C4-2B (cell line): Measurements from ENCODE around the gene INMT.

Experiments
- H3K27ac ChIP-seq: fragments of 450-650 bp; 2 replicates; pipeline ENCODE4 v1.5.1; 2017
- ZFX ChIP-seq: fragments of 450-650 bp; IDR thresholded peaks from 2 replicates; pipeline ENCODE4 v1.6.1; 2017
- TF ChIP-seq, protein P1 (sequence below): fragments of 450-650 bp; conservative IDR thresholded peaks from 2 replicates; pipeline ENCODE4 v1.5.1; 2017; ENCODE audit warnings: mild to moderate bottlenecking

INMT gene

DNA sequence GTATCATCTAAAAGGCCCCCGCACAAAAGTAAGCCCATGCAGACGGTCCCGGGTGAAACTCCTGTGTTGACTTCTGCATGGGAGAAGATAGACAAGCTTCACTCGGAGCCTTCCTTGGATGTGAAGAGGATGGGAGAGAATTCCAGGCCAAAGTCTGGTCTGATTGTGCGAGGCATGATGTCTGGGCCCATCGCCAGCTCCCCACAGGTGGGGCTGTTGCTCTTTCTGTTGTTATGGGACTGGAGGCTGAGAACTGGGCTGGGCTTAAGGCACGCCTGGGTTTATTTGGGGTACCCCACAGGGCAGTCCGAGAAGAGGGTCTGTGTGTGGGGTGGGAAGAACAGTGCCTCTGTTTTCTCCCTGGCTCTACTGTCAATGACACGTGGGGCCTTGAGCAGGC lies 33.9 kb downstream of the INMT start:
- TF ChIP-seq ZFX = no peak
- TF ChIP-seq, protein P1, sequence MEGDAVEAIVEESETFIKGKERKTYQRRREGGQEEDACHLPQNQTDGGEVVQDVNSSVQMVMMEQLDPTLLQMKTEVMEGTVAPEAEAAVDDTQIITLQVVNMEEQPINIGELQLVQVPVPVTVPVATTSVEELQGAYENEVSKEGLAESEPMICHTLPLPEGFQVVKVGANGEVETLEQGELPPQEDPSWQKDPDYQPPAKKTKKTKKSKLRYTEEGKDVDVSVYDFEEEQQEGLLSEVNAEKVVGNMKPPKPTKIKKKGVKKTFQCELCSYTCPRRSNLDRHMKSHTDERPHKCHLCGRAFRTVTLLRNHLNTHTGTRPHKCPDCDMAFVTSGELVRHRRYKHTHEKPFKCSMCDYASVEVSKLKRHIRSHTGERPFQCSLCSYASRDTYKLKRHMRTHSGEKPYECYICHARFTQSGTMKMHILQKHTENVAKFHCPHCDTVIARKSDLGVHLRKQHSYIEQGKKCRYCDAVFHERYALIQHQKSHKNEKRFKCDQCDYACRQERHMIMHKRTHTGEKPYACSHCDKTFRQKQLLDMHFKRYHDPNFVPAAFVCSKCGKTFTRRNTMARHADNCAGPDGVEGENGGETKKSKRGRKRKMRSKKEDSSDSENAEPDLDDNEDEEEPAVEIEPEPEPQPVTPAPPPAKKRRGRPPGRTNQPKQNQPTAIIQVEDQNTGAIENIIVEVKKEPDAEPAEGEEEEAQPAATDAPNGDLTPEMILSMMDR = no peak

DNA sequence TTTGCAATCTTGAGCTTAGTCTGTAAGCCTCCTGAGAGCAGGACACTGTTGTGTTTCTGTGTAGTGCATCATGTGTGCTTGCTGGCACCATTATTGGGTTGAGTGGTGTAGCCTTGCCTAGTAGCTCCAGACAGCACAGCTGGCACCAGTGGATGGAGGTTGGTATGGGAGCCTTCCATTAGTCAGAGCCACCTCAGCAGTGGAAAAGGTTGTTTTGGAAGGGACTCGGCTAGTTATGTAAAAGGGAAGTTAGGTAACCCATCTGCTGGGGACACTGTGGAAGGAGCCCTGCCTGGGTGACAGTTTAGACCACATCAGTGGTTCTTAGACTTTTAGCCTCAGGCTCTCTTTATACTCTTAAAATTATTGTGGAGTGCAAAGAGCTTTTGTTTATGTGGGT lies 35.6 kb downstream of the INMT start:
- no peak overlapping the region for H3K27ac ChIP-seq
- no peak for TF ChIP-seq ZFX
- TF ChIP-seq, protein P1 = no peak

More for the DNA sequence above, 33.9 kb downstream of the INMT start:
- H3K27ac ChIP-seq = no peak overlapping the region

GRCh38 chr7:30788640-30789333 lies 36.9 kb downstream of the INMT start:
- no peak for TF ChIP-seq ZFX
- TF ChIP-seq, protein P1 = no peak
- H3K27ac ChIP-seq = no peak overlapping the region

DNA sequence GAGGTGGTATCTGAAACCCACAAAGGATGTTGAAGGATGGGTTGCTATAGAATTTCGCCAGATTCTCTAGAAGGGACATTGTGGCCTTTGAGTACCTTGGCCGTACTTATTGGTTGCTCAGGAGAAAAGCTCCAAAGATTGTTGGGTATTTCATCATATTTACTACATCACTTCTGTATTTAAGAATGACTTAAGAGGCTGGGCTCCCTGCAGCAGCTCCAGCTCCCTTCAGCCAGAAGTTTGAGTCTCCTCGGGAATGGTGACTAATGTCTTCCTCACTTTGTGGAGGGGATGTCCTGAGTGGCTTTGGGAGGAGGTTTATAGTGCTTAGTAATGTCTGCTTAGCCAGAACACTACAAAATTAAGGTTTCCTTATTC lies 37.4 kb downstream of the INMT start:
- TF ChIP-seq ZFX = no peak
- TF ChIP-seq, protein P1 = no peak
- H3K27ac ChIP-seq = no peak overlapping the region

DNA sequence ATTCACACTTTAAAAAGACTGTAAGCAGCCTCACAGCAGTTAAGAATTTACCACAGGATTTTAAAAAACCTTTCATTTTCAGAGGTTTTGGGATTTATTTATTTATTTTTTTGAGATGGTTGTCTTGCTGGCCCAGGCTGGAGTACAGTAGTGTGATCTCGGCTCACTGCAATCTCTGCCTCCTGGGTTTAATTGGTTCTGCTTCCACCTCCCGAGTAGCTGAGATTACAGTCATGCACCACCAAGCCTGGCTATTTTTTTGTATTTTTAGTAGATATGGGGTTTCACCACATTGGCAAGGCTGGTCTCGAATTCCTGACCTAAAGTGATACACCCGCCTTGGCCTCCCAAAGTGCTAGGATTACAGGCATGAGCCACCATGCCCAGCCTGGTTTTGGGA lies 38.4 kb downstream of the INMT start:
- H3K27ac ChIP-seq = no peak overlapping the region
- TF ChIP-seq, protein P1 = no peak
- TF ChIP-seq ZFX = no peak

DNA sequence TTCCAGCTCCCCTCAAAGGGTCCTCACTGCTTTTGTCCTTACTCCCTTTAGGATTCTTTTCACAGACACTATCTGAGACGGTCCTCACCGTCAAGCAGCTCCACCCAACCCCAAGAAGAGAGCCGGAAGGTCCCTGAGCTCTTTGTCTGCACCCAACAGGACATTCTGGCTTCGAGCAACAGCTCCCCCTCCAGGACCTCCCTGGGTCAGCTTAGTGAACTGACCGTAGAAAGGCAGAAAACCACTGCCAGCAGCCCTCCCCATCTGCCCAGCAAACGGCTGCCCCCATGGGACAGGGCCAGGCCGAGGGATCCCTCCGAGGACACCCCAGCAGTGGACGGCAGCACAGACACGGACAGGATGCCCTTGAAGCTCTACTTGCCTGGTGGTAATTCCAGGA lies 39.2 kb downstream of the INMT start:
- no peak for TF ChIP-seq ZFX
- TF ChIP-seq, protein P1 = no peak
- no peak overlapping the region for H3K27ac ChIP-seq

GRCh38 chr7:30795161-30795948 lies 43.4 kb downstream of the INMT start:
- TF ChIP-seq, protein P1 = no peak
- no peak for TF ChIP-seq ZFX
- no peak overlapping the region for H3K27ac ChIP-seq
